Measurements from ENCODE around the gene AIFM1.

DNA sequence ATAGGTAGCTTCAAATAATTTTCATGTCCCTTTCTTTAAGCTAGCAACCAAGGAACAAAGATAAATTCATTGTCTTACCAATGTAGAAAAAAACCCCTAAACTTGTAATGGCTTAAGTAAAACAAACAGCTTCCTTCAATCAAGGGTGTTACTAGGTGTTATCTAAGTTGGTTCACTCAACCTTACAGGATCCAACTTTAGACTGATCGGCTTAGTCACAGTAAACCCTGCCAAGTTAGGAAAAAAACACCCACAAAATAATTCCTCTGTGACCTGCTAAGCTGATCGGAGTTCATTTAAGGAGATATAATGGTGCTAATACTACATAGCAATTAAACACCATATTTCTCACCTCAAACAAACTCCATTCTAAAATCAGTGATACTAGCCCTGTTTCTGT is 10.1 kb downstream of the AIFM1 start:
- no peak for TF ChIP-seq ARNTL (CRISPR knock-in tag; IDR thresholded peaks at IDR 0.05; ENCODE audit: borderline replicate concordance, low read depth)
- TF ChIP-seq TOX (CRISPR knock-in tag; IDR thresholded peaks at IDR 0.05; ENCODE audit: borderline replicate concordance) = no peak
- TF ChIP-seq ZFP30 (CRISPR knock-in tag; IDR thresholded peaks at IDR 0.05) = no peak
- TF ChIP-seq RARB (CRISPR knock-in tag; IDR thresholded peaks at IDR 0.05) = no peak
